OCI-LY3 (cell line): ENCODE measurements around the gene SLX4.

Source experiments
- H2AFZ ChIP-seq: fragments of 200-600, 300-600 bp; shearing (Covaris generic); 2 replicates; pipeline ENCODE4 v1.6.0; 2014; ENCODE audit warnings: antibody characterized with exemption, low read depth, low read length
- H3K27ac ChIP-seq: fragments of 200-600, 300-600 bp; sonication (generic); 2 replicates; pipeline ENCODE4 v1.5.1; 2014; ENCODE audit warnings: mild to moderate bottlenecking, low read length, moderate library complexity, mixed read lengths
- H3K27me3 ChIP-seq: fragments of 200-600, 300-600 bp; sonication (generic); 2 replicates; pipeline ENCODE4 v1.6.1; 2014; ENCODE audit warnings: low read depth, low read length, mixed read lengths
- H3K36me3 ChIP-seq: fragments of 200-600, 300-600 bp; sonication (generic); replicated peaks from 2 replicates; pipeline ENCODE3; 2014; ENCODE audit warnings: low read depth, low read length, mixed read lengths
- H3K4me1 ChIP-seq: fragments of 300-600, 200-600 bp; sonication (generic); 2 replicates; pipeline ENCODE4 v1.6.1; 2014; ENCODE audit warnings: low read length, mixed read lengths
- H3K4me2 ChIP-seq: fragments of 200-600, 300-600 bp; sonication (generic); 2 replicates; pipeline ENCODE4 v1.6.1; 2014; ENCODE audit warnings: low read length, mixed read lengths
- H3K4me3 ChIP-seq: fragments of 300-600, 200-600 bp; sonication (generic); 2 replicates; pipeline ENCODE4 v1.5.1; 2014; ENCODE audit warnings: antibody characterized with exemption, mild to moderate bottlenecking, low read length, moderate library complexity
- H3K79me2 ChIP-seq: fragments of 300-600, 200-600 bp; shearing (Covaris generic); 2 replicates; pipeline ENCODE4 v1.6.1; 2014; ENCODE audit warnings: mild to moderate bottlenecking, low read length, mixed read lengths
- H3K9ac ChIP-seq: fragments of 300-600, 200-600 bp; shearing (Covaris generic); 2 replicates; pipeline ENCODE4 v1.6.0; 2014; ENCODE audit warnings: mild to moderate bottlenecking, low read length, moderate library complexity
- H3K9me3 ChIP-seq: fragments of 200-600, 300-600 bp; shearing (Covaris generic); 2 replicates; pipeline ENCODE4 v1.6.1; 2014; ENCODE audit warnings: low read length, mixed read lengths; ENCODE audit not compliant: insufficient read depth
- H4K20me1 ChIP-seq: fragments of 200-600, 300-600 bp; sonication (generic); 2 replicates; pipeline ENCODE4 v1.6.1; 2016; ENCODE audit warnings: low read length, mixed read lengths; ENCODE audit not compliant: insufficient read depth
- EZH2phosphoT487 ChIP-seq: fragments of 200-600 bp; shearing (Covaris generic); IDR thresholded peaks from 2 replicates; pipeline ENCODE4 v1.6.1; 2018; ENCODE audit warnings: antibody characterized with exemption, mixed run types, low read depth
- TF ChIP-seq, protein P1 (sequence below): fragments of 200-600, 300-600 bp; sonication (generic); IDR thresholded peaks from 2 replicates; pipeline ENCODE4 v1.5.1; 2014; ENCODE audit warnings: antibody characterized with exemption, low read length, low read depth

Gene SLX4

DNA sequence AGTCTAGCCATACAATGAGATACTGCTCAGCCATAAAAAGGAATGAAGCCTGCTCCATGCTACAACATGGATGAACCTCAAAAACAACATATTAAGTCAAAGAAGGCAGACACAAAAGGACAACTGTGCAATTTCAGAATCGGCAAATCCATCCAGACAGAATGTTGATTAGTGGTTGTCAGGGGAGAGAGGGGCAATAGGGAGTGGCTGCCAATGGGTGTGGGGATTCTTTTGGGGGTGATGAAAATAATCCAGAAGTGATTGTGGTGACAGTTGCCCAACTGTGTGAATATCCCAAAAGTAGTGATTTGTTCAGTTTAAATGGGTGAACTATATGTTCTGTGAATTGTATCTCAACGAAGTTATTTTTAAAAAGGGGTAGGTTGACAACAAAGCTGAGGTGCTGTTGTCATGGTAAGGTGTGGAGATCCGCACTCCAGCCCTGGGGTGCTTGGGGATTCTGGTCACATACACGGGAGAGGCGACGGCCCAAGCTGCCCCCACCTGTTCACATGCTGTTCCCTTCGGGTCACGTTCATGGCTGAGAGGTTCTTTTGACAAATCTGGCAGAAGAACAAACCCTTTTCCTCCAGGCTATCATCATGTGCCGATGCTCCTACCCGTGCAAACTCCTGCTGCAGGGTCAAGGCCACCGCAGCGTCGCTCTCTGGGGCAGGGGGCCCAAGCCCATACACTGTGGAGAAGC lies 9.6 kb downstream of the SLX4 start:
- TF ChIP-seq, protein P1, sequence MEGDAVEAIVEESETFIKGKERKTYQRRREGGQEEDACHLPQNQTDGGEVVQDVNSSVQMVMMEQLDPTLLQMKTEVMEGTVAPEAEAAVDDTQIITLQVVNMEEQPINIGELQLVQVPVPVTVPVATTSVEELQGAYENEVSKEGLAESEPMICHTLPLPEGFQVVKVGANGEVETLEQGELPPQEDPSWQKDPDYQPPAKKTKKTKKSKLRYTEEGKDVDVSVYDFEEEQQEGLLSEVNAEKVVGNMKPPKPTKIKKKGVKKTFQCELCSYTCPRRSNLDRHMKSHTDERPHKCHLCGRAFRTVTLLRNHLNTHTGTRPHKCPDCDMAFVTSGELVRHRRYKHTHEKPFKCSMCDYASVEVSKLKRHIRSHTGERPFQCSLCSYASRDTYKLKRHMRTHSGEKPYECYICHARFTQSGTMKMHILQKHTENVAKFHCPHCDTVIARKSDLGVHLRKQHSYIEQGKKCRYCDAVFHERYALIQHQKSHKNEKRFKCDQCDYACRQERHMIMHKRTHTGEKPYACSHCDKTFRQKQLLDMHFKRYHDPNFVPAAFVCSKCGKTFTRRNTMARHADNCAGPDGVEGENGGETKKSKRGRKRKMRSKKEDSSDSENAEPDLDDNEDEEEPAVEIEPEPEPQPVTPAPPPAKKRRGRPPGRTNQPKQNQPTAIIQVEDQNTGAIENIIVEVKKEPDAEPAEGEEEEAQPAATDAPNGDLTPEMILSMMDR: no peak
- no peak for TF ChIP-seq EZH2phosphoT487
- no peak overlapping the region for H3K27ac ChIP-seq
- H3K79me2 ChIP-seq: no peaks in the 10 kb centered on the region
- H3K4me2 ChIP-seq: no peak overlapping the region
- no peaks in the 10 kb centered on the region for H4K20me1 ChIP-seq
- no peak overlapping the region for H3K9ac ChIP-seq
- no peaks in the 10 kb centered on the region for H3K4me1 ChIP-seq
- H3K36me3 ChIP-seq: peaks cover 23% of the 10 kb centered on the region
- 0 out of 2 replicates have a peak, but pooled peaks cover 4% of the 10 kb centered on the region for H3K9me3 ChIP-seq
- no peaks in the 10 kb centered on the region for H3K27me3 ChIP-seq
- no peak overlapping the region for H2AFZ ChIP-seq
- H3K4me3 ChIP-seq: no peak overlapping the region

DNA sequence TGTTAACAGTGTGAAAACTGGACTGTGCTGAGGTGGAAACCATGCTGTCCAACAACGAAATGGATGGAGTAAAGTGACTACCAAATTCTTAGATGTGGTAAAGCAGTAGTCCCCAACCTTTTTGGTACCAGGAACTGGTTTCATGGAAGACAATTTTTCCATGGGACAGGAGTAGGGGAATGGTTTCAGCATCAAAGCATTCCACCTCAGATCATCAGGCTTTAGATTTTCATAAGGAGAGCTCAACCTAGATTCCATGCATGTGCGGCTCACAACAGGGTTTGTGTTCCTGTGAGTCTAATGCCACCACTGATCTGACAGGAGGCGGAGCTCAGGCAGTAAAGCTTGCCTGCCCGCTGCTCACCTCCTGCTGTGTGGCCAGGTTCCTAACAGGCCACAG lies 11.5 kb downstream of the SLX4 start:
- no peaks in the 10 kb centered on the region for H3K4me1 ChIP-seq
- H2AFZ ChIP-seq: no peak overlapping the region
- H4K20me1 ChIP-seq: no peaks in the 10 kb centered on the region
- no peaks in the 10 kb centered on the region for H3K27me3 ChIP-seq
- no peaks in the 10 kb centered on the region for H3K79me2 ChIP-seq
- TF ChIP-seq, protein P1: no peak
- no peak for TF ChIP-seq EZH2phosphoT487
- peaks cover 23% of the 10 kb centered on the region for H3K36me3 ChIP-seq
- H3K4me2 ChIP-seq: no peak overlapping the region
- H3K9ac ChIP-seq: no peak overlapping the region
- no peak overlapping the region for H3K27ac ChIP-seq
- H3K9me3 ChIP-seq: 0 out of 2 replicates have a peak, but pooled peaks cover 4% of the 10 kb centered on the region
- no peak overlapping the region for H3K4me3 ChIP-seq

DNA sequence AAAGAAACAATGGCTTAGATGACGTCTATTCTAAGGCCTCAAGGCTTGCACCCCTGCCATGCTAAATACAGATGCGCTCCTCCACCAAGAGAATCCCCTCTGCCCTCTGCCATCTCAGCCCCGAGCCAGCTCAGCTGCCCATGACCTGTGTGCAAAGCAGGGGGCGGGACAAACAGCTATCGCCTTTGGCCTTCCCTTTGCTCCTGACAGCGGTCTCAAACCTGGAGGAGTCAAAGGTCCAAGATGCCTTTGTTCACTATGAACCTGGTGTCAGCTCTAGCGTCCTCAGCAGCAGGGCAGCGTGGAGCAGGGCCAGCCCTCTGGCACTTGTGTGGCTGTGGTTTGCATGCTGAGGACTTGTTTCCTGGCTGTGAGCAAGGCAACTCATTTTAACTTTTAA lies 12.3 kb downstream of the SLX4 start:
- Histone ChIP-seq H3K36me3 (peaks cover 23% of the 10 kb centered on the region), H3K27me3 (no peaks in the 10 kb centered on the region), H3K4me1 (no peaks in the 10 kb centered on the region), H3K79me2 (no peaks in the 10 kb centered on the region), H3K4me3 (no peak overlapping the region), H3K27ac (no peak overlapping the region), H4K20me1 (no peaks in the 10 kb centered on the region), H3K4me2 (no peak overlapping the region), H3K9ac (no peak overlapping the region), H3K9me3 (0 out of 2 replicates have a peak, but pooled peaks cover 4% of the 10 kb centered on the region), H2AFZ (no peak overlapping the region)
- TF ChIP-seq, protein P1: no peak
- TF ChIP-seq EZH2phosphoT487: no peak

DNA sequence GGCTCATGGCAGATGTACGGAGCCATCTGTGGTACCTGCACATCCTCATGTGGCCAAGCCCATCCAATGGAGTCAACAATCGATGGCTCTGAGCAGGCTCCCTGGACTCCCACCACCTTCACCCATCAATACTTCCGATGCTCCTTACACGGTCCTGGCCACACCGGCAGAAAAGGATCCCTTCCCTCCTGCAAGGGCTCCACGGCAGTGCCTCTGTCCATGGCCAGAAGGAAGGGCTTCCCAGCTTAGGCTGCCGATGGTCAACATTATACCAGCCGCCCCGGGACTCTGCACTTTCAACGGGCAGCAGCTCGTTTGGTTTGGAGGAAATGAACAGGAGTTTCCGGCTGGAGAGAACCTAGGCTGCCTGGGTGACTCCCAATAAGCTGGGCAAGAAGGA lies 13.2 kb downstream of the SLX4 start:
- Histone ChIP-seq H3K4me1 (no peaks in the 10 kb centered on the region), H3K27me3 (no peaks in the 10 kb centered on the region), H3K27ac (no peak overlapping the region), H3K4me2 (no peak overlapping the region), H4K20me1 (no peaks in the 10 kb centered on the region), H3K36me3 (peaks cover 23% of the 10 kb centered on the region), H3K9me3 (0 out of 2 replicates have a peak, but pooled peaks cover 4% of the 10 kb centered on the region), H3K4me3 (no peak overlapping the region), H3K9ac (no peak overlapping the region), H3K79me2 (no peaks in the 10 kb centered on the region), H2AFZ (no peak overlapping the region)
- TF ChIP-seq, protein P1: no peak
- no peak for TF ChIP-seq EZH2phosphoT487
